Measurements from ENCODE around the gene OCRL. TPM values are rescaled to one million over a fixed set of nuclear protein-coding genes. Genes with fewer than 3 reads are reported as not detected.

The OCRL gene
- total RNA-seq, 1 donor, result 18.1 TPM

DNA sequence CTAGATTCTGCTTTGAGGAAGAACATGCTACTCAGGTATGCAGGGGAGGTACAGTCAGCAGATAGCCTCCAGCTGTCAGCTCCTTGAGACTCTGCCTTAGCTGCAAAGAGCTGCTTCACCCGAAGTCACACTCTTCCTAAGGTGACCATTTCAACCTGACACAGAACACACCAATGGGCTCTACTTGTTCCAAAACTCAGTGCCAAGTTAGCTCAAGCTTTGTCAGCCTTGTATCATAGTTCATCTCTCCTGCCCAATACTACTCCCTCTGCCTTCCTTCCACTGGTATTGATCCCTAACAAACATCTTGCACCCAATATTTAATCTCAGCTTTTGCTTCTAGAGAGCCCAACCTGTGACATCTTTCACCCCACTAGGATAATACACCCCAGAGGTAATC lies 8.9 kb upstream of the OCRL start:
- no peak for DNase-seq (ENCODE audit: insufficient read length, low spot score, missing footprints)
- no peak overlapping the region for H3K4me2 ChIP-seq (ENCODE audit: insufficient read depth, low read length)
- no peak overlapping the region for H2AFZ ChIP-seq (ENCODE audit: low read length)
- H3K4me3 ChIP-seq (ENCODE audit: insufficient read depth, low read length), result no peak overlapping the region
- no peaks in the 10 kb centered on the region for H4K20me1 ChIP-seq (ENCODE audit: insufficient read depth, low read length)
- H3K36me3 ChIP-seq (ENCODE audit: insufficient read depth, low read length), result no peaks in the 10 kb centered on the region
- H3K79me2 ChIP-seq (ENCODE audit: insufficient read depth, low read length), result no peaks in the 10 kb centered on the region
- no peak overlapping the region for H3K27ac ChIP-seq (ENCODE audit: low read depth, low read length)
- peaks cover 4% of the 10 kb centered on the region for H3K27me3 ChIP-seq (ENCODE audit: insufficient read depth, low read length)
- H3K4me1 ChIP-seq (ENCODE audit: insufficient read depth, low read length), result peaks cover 3% of the 10 kb centered on the region
- TF ChIP-seq, protein P1, sequence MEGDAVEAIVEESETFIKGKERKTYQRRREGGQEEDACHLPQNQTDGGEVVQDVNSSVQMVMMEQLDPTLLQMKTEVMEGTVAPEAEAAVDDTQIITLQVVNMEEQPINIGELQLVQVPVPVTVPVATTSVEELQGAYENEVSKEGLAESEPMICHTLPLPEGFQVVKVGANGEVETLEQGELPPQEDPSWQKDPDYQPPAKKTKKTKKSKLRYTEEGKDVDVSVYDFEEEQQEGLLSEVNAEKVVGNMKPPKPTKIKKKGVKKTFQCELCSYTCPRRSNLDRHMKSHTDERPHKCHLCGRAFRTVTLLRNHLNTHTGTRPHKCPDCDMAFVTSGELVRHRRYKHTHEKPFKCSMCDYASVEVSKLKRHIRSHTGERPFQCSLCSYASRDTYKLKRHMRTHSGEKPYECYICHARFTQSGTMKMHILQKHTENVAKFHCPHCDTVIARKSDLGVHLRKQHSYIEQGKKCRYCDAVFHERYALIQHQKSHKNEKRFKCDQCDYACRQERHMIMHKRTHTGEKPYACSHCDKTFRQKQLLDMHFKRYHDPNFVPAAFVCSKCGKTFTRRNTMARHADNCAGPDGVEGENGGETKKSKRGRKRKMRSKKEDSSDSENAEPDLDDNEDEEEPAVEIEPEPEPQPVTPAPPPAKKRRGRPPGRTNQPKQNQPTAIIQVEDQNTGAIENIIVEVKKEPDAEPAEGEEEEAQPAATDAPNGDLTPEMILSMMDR (IDR thresholded peaks at IDR 0.05; ENCODE audit: extremely low read depth, low read depth, low read length), result no peak
- H3K9me3 ChIP-seq (ENCODE audit: low read depth, low read length), result no peaks in the 10 kb centered on the region

DNA sequence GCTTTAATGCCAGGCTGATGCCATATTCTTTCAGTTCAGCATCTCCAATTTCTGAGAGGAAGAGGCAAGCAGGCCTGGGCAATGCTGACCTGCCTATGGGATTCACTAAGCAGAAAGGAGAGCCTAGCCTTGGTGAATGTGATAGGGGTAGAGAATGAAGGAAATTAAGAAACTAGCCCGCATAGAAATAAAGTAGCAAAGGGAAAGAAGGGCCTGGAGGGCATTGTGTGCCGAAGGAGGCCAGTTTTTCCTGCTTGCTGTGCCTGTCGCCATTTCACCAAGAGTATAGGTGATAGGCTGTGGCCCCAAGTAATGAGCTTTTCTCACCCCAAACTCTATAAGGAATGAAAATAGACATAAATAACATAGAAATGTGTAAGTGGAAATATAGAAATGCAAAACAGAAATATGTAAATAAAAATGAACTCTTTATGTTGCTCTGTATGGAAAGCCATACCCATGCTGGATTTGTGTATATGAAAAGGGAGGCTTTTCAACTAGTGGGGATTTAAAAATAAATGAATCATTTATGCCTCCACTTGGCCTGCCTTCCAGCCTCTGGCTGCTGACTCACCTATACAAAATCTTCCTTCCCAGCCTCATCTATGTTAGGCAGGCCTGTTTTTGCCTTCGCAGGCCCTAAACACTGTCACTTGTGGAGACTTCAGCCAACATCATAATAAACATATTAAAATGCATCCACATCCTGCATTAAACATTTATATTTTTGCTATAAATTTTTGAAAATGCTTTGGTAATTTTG lies 5.1 kb upstream of the OCRL start:
- Histone ChIP-seq H3K4me3 (ENCODE audit: insufficient read depth, low read length) (no peak overlapping the region), H3K36me3 (ENCODE audit: insufficient read depth, low read length) (no peaks in the 10 kb centered on the region), H3K4me1 (ENCODE audit: insufficient read depth, low read length) (peaks cover 3% of the 10 kb centered on the region), H3K27ac (ENCODE audit: low read depth, low read length) (no peak overlapping the region), H4K20me1 (ENCODE audit: insufficient read depth, low read length) (no peaks in the 10 kb centered on the region), H3K79me2 (ENCODE audit: insufficient read depth, low read length) (no peaks in the 10 kb centered on the region), H2AFZ (ENCODE audit: low read length) (no peak overlapping the region), H3K27me3 (ENCODE audit: insufficient read depth, low read length) (peaks cover 4% of the 10 kb centered on the region), H3K9me3 (ENCODE audit: low read depth, low read length) (no peaks in the 10 kb centered on the region), H3K4me2 (ENCODE audit: insufficient read depth, low read length) (no peak overlapping the region)
- peak; percentile 91 for DNase-seq (ENCODE audit: insufficient read length, low spot score, missing footprints)
- TF ChIP-seq, protein P1 (IDR thresholded peaks at IDR 0.05; ENCODE audit: extremely low read depth, low read depth, low read length), result no peak

DNA sequence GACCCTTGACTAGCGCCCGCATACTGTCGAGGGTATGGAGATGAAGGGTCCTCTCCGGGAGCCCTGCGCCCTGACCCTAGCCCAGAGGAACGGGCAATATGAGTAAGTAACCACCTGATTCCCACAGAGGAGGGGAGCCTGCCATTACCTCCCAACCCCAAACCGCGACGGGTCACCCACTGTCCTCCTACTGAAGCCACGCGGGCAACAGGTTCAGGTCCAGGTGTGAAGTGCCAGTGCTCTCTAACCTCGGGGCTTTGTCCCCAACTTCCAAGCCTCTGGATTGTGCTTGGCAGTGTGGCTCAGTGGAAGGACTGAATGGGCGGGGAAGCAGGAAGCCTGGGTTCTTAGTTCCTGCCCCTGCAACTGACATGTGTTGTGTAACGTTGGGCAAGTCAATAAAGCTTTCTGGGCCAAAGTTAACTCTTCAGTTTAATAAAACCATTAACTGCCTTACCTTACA lies 694 bp downstream of the OCRL start:
- Histone ChIP-seq H3K4me2 (ENCODE audit: insufficient read depth, low read length) (peak overlapping the region; percentile 83), H4K20me1 (ENCODE audit: insufficient read depth, low read length) (no peaks in the 10 kb centered on the region), H3K36me3 (ENCODE audit: insufficient read depth, low read length) (no peaks in the 10 kb centered on the region), H3K4me3 (ENCODE audit: insufficient read depth, low read length) (peak overlapping the region; percentile 74), H3K4me1 (ENCODE audit: insufficient read depth, low read length) (peaks cover 3% of the 10 kb centered on the region), H3K27ac (ENCODE audit: low read depth, low read length) (no peak overlapping the region), H3K27me3 (ENCODE audit: insufficient read depth, low read length) (no peaks in the 10 kb centered on the region), H3K9me3 (ENCODE audit: low read depth, low read length) (no peaks in the 10 kb centered on the region), H2AFZ (ENCODE audit: low read length) (peak overlapping the region; percentile 66), H3K79me2 (ENCODE audit: insufficient read depth, low read length) (peaks cover 5% of the 10 kb centered on the region)
- DNase-seq (ENCODE audit: insufficient read length, low spot score, missing footprints), result peak; percentile 30
- TF ChIP-seq, protein P1 (IDR thresholded peaks at IDR 0.05; ENCODE audit: extremely low read depth, low read depth, low read length), result no peak

DNA sequence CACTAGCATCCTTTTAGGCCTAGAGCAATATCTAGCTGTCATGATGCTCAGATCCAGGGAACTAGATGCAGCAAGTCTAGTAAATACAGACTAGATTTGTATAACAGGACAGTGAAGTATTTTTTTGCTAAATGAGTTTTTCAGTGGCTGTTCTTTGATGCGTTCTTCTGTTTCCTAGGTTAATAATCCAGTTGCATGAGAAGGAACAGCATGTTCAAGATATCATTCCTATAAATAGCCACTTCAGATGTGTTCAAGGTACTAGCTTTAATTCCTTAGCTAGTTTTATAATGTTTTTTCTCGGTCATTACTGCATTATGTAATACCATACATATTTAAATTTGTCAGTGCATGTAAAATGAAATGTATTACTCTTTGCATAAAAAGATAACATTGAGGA lies 4.7 kb downstream of the OCRL start:
- Histone ChIP-seq H3K27me3 (ENCODE audit: insufficient read depth, low read length) (peaks cover 4% of the 10 kb centered on the region), H2AFZ (ENCODE audit: low read length) (no peak overlapping the region), H3K27ac (ENCODE audit: low read depth, low read length) (no peak overlapping the region), H3K4me2 (ENCODE audit: insufficient read depth, low read length) (no peak overlapping the region), H3K4me1 (ENCODE audit: insufficient read depth, low read length) (peaks cover 3% of the 10 kb centered on the region), H3K79me2 (ENCODE audit: insufficient read depth, low read length) (peaks cover 5% of the 10 kb centered on the region), H3K9me3 (ENCODE audit: low read depth, low read length) (no peaks in the 10 kb centered on the region), H3K4me3 (ENCODE audit: insufficient read depth, low read length) (no peak overlapping the region), H3K36me3 (ENCODE audit: insufficient read depth, low read length) (peaks cover 6% of the 10 kb centered on the region), H4K20me1 (ENCODE audit: insufficient read depth, low read length) (no peaks in the 10 kb centered on the region)
- TF ChIP-seq, protein P1 (IDR thresholded peaks at IDR 0.05; ENCODE audit: extremely low read depth, low read depth, low read length), result no peak
- no peak for DNase-seq (ENCODE audit: insufficient read length, low spot score, missing footprints)
